WERI-Rb-1 (cell line): ENCODE data around the gene RPL36.
"Not testable (repeated sequence)": the region's sequence is repeated elsewhere in the genome, so short reads cannot be mapped to it uniquely, and the experiment has no call there.

Source experiments
- DNase-seq: peaks from one replicate; pipeline ENCODE4 v3.0.0-alpha.2; 2020
- H3K27ac ChIP-seq: fragments of 250-450 bp; sonication (Bioruptor Pico); 2 replicates; pipeline ENCODE4 v1.5.1; 2020; ENCODE audit warnings: mild to moderate bottlenecking, moderate library complexity
- H3K27me3 ChIP-seq: fragments of 250-450 bp; sonication (Bioruptor Pico); 2 replicates; pipeline ENCODE4 v1.5.1; 2021; ENCODE audit warnings: mild to moderate bottlenecking, low read depth, moderate library complexity; ENCODE audit not compliant: insufficient read depth, severe bottlenecking
- H3K36me3 ChIP-seq: fragments of 250-450 bp; sonication (Bioruptor Pico); 2 replicates; pipeline ENCODE4 v1.5.1; 2020; ENCODE audit warnings: mild to moderate bottlenecking, moderate library complexity
- H3K4me3 ChIP-seq: 2 replicates; pipeline ENCODE4 v1.5.1; 2011; ENCODE audit warnings: low read depth, mild to moderate bottlenecking, control low read depth, low read length
- H3K9me3 ChIP-seq: fragments of 250-450 bp; sonication (Bioruptor Pico); 2 replicates; pipeline ENCODE4 v1.5.1; 2021; ENCODE audit warnings: mild to moderate bottlenecking, moderate library complexity; ENCODE audit not compliant: severe bottlenecking
- CTCF ChIP-seq: IDR thresholded peaks from 2 replicates; pipeline ENCODE4 v1.5.1; 2011; ENCODE audit warnings: low read depth, mild to moderate bottlenecking, control low read depth, inconsistent platforms, low read length

RPL36 gene

GRCh38 chr19:5687360-5688198 lies 2.5 kb upstream of the RPL36 start:
- H3K9me3 ChIP-seq: no peaks in the 10 kb centered on the region
- no peak for DNase-seq
- H3K36me3 ChIP-seq: peaks cover 21% of the 10 kb centered on the region
- H3K27ac ChIP-seq: no peak overlapping the region; the same call in 1 of the 2 replicates
- H3K4me3 ChIP-seq: no peak overlapping the region
- no peaks in the 10 kb centered on the region for H3K27me3 ChIP-seq
- TF ChIP-seq CTCF: no peak

GRCh38 chr19:5688262-5688881 lies 1.7 kb upstream of the RPL36 start:
- not testable (repeated sequence) for H3K4me3 ChIP-seq, H3K9me3 ChIP-seq, DNase-seq, H3K27me3 ChIP-seq, H3K27ac ChIP-seq
- peaks cover 29% of the 10 kb centered on the region for H3K36me3 ChIP-seq

GRCh38 chr19:5690955-5691821 lies 1.1 kb downstream of the RPL36 start:
- TF ChIP-seq CTCF: no peak
- no peak for DNase-seq
- peaks cover 57% of the 10 kb centered on the region for H3K36me3 ChIP-seq
- no peaks in the 10 kb centered on the region for H3K27me3 ChIP-seq
- no peaks in the 10 kb centered on the region for H3K9me3 ChIP-seq
- no peak overlapping the region; the same call in 1 of the 2 replicates for H3K27ac ChIP-seq
- peak overlapping the region; percentile 81 for H3K4me3 ChIP-seq

- H3K9me3 ChIP-seq: no peaks in the 10 kb centered on the region
- H3K4me3 ChIP-seq: no peak overlapping the region
- H3K27me3 ChIP-seq: no peaks in the 10 kb centered on the region
- peaks cover 66% of the 10 kb centered on the region for H3K36me3 ChIP-seq
- H3K27ac ChIP-seq: no peak overlapping the region
- TF ChIP-seq CTCF: no peak
- no peak for DNase-seq
Measured at GRCh38 chr19:5691822-5692722, 2.0 kb downstream of the RPL36 start.

- Histone ChIP-seq H3K36me3 (peaks cover 68% of the 10 kb centered on the region), H3K27ac (no peak overlapping the region), H3K27me3 (no peaks in the 10 kb centered on the region), H3K9me3 (no peaks in the 10 kb centered on the region), H3K4me3 (no peak overlapping the region)
- no peak for DNase-seq
- TF ChIP-seq CTCF: no peak
Measured at GRCh38 chr19:5692723-5693194, 2.7 kb downstream of the RPL36 start.
